Fibroblast of gingiva (primary cell): ENCODE results near the gene MID1.
A peak's percentile ranks its signal among the peaks of the same experiment; 100 is the strongest.

Experiments used
- DNase-seq: peaks from one replicate; pipeline ENCODE4 v3.0.0-alpha.2; 2011; ENCODE audit warnings: low read depth

Gene MID1

DNA sequence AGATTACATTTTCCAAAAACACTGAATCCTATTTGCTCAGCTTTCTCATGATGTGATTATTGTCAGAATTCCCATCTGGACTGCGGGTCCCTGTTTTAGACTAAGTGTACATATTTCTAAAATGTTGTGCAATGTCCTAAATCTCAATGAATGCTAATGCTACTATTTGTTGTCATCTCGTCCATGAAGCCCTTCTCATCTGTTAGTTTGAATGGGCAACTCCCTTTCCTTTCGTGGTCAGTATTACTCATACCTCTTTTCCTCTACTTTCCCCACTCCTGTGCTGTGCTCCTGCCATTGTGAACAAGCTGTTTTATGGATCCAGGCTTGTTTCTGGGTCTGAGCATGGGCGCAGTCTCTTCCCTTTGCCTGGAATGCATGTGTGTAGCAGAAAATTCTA lies 91.0 kb downstream of the MID1 start:
- DNase-seq, result peak; percentile 53

DNA sequence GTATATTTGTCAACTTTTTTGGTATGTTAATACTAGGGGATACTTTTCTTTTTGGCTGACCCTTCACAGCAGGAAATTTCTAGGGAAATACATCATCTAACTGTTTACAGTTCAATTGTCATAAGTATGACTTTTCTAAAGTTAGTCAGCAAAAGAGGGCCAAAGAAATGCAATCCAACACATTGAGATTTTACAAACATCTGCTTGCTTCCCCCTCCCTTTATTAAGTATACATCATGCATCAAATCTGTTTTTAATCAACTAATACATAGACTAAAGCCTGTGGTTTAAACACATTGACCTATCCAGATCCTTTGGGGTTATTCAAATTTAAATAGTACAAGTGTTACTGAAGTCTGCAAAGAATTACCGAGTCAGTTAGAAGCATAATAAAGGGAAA lies 93.9 kb downstream of the MID1 start:
- peak; percentile 83 for DNase-seq

- DNase-seq, result no peak
Measured at GRCh38 chrX:10525381-10526120, 94.8 kb downstream of the MID1 start.

GRCh38 chrX:10524578-10524977 lies 95.8 kb downstream of the MID1 start:
- DNase-seq, result peak; percentile 69

GRCh38 chrX:10519761-10520160 lies 100.6 kb downstream of the MID1 start:
- DNase-seq, result peak; percentile 68

DNA sequence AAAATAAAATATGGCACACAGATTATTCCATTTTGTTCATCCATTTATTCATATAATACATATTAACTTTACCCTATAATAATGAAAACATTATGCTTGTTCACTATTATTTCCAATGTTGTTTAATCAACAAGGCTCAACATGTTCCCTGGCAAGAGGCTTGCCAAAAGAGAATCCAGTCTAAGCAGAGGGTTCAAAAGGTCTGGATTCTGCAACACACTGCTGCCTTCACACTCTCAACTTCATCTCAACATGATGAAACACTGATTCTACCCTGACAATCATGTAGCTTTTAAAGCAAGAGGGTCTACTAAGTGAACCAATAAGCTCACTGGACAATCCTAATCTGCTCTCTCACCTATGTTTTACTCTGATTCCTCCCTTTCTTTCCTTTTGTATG lies 101.1 kb downstream of the MID1 start:
- peak; percentile 33 for DNase-seq

GRCh38 chrX:10518073-10518472 lies 102.3 kb downstream of the MID1 start:
- DNase-seq, result no peak

- DNase-seq, result no peak
Measured at GRCh38 chrX:10516781-10517322, 103.5 kb downstream of the MID1 start.

DNA sequence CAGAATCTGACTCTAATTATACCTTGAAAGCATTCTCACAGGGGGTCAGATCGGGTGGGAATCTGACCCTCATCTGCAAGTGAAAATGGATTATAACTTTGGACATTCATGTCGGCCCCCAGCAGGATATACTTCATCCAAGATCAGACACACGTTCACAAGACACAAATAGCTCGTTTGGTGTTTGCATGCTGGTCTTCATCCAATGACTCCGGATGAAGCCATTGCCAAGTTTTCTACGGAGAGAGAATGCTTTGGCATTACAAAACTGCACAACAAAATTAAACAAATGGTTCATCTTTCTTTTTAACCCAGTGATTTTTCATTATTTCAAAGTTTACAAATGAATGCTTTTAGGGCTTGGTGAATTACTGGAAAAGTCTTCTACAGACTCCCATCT lies 105.5 kb downstream of the MID1 start:
- DNase-seq, result peak; percentile 79

GRCh38 chrX:10513974-10514373 lies 106.4 kb downstream of the MID1 start:
- DNase-seq, result no peak

- no peak for DNase-seq
Measured at GRCh38 chrX:10512741-10513140, 107.6 kb downstream of the MID1 start.

- DNase-seq, result no peak
Measured at GRCh38 chrX:10512258-10512657, 108.1 kb downstream of the MID1 start.

DNA sequence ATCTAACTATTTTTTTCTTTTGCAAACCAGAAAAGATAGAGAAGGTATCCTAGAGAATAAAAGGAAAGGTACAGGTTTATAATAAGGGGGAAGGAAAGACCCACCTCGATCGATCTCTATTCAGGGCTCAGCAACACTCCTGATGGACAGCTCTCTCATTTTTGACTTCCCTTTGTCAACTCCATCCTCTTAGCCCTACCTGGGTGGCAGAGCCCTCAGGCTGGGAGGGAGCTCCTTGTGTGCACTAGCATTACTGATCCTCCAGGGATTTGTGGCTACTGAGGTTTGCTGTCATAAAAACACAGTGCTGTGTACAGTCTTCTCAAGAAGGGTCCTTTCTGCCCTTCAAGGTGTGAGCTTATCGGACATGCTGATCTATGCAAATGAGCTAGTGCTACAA lies 111.0 kb downstream of the MID1 start:
- DNase-seq, result no peak

- DNase-seq, result no peak
Measured at GRCh38 chrX:10508891-10509290, 111.5 kb downstream of the MID1 start.

DNA sequence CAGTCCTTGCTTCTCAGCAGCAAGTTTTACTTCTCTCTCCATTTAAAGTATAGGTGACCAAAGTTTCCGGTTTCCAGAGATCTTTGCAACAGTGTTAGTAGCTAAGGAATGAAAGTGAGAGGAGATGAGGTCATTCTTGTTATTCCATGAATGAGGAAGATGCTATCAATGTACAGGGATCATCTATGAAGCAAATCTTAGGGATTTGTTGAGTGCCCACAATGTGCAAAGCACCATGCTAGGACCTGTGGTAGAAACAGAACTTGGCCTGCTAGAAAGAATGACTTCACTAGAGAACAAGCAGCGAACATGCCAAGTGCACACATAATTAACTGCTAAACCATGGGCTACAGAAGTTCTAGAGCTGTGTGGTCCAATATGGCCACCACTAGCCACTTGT lies 112.5 kb downstream of the MID1 start:
- no peak for DNase-seq

DNA sequence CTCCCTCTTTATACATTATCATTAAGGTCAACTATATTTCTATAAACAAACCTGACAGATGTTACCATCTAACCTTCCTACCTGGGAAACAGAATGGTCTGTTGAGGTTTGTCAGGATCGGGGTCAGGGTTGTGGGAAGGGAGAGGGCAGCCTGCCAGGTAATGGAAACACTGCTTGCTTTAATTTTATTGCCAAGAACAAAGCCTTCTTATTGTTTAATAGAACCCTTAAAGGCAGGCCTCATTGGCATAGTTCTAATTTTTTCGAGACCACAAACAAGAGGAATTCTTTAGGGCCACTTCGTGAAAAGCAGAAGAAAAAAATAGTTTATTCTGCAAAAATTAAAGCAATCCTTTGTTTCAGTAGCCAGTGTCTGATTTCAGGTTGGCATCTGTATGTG lies 113.2 kb downstream of the MID1 start:
- DNase-seq, result peak; percentile 63

DNA sequence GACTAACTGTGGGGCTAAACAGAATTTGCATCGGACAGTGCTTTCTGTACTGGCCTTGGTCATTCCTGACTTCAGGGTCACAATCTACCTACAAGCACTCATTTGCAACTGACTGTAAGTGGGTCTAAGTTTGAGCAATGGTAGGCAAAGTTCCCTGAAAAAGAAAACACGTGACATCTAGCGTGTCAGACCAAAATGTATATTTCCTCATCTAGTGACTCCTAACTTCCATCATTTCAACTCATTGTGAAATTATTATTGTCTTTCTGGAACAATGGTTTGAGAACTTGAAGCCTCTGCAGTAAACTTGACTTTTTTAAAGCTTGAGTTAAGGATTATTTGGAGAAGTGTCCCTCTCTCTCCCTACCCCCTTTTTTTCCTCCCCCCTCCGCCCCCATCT lies 113.6 kb downstream of the MID1 start:
- DNase-seq, result peak; percentile 59

DNA sequence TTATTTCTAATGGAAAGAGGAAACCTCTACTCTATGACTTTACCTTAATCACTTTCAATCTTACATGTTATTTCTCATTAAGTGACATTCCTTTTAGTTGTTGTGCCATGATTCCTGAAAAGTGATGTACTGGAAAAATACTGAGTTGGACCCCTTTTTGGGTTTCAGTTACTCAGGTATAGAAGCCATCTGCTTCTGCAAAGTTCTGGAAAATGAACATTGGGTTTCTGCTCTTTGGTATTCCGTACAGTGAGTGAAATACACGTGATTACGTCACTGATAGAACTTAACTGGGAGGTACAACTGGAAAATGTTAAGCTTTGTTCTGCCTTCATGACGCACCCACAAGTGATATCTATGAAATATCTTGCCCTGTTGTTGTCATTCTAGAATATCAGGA lies 114.7 kb downstream of the MID1 start:
- no peak for DNase-seq

GRCh38 chrX:10502961-10503360 lies 117.4 kb downstream of the MID1 start:
- no peak for DNase-seq

DNA sequence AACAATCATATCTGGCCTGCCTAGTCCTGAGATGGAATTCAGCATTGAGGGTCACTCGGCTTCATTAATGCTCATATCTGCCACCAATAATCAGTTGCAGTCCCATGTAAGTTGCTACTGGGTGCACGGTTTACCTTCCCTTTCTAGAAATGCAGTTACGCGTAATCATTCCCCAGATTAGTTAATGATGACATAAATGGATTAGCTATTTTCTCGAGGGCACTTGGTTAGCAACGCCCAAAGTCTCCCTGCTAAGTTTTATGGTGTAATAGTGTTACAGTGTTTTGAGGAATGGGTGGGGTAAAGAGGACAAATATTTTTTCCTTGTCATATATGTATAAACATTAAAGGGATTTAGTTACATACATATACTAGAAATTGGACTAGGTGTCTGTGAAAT lies 118.8 kb downstream of the MID1 start:
- DNase-seq, result no peak

GRCh38 chrX:10496345-10496965 lies 123.9 kb downstream of the MID1 start:
- peak; percentile 53 for DNase-seq

DNA sequence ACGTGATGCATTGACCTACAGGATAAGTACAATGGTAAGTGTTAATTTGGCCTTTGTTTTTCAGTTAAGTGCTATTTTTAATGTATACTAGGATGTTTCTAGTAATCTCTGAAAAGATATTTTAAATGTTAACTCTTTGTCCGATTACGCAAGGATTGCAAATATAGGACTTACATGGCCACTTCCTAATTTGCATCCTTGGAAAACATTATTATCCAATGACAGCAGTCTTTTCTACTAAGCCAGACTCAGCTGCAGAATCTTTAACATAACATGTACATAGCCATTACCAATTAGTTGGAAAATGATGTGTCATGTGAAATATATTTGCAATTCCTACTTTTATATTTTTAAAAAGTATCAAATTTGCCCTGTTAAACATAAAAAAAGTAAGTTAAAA lies 124.7 kb downstream of the MID1 start:
- no peak for DNase-seq

GRCh38 chrX:10492250-10492649 lies 128.1 kb downstream of the MID1 start:
- no peak for DNase-seq

- DNase-seq, result peak; percentile 82
Measured at GRCh38 chrX:10486373-10486772, 134.0 kb downstream of the MID1 start.
